ENCODE results near the gene CKAP5.

The CKAP5 gene

GRCh38 chr11:46865340-46865739, 19.3 kb upstream of the CKAP5 start:
- H3K27ac ChIP-seq (ENCODE audit: low read depth, low read length), result no peak overlapping the region

GRCh38 chr11:46860218-46860617, 14.1 kb upstream of the CKAP5 start:
- H3K27me3 ChIP-seq (ENCODE audit: low read length), result no peaks in the 10 kb centered on the region

More at GRCh38 chr11:46865340-46865739, 19.3 kb upstream of the CKAP5 start:
- Histone ChIP-seq H3K4me3 (ENCODE audit: insufficient read depth, low read length, poor library complexity, severe bottlenecking) (no peak overlapping the region), H3K4me2 (ENCODE audit: low read depth, low read length, poor library complexity, severe bottlenecking) (no peak overlapping the region), H3K9ac (ENCODE audit: low read length) (no peak overlapping the region), H3K27me3 (ENCODE audit: low read length) (no peaks in the 10 kb centered on the region), H3F3A (ENCODE audit: insufficient read depth) (no peaks in the 10 kb centered on the region), H4K20me1 (ENCODE audit: low read depth, low read length) (no peaks in the 10 kb centered on the region), H2AFZ (ENCODE audit: low read depth, low read length, severe bottlenecking) (no peak overlapping the region), H3K36me3 (ENCODE audit: low read length) (no peaks in the 10 kb centered on the region), H3K79me2 (ENCODE audit: insufficient read depth, low read length) (no peaks in the 10 kb centered on the region), H3K9me2 (replicated peaks; ENCODE audit: insufficient read depth, low read length) (no peaks in the 10 kb centered on the region), H3K9me3 (ENCODE audit: insufficient read depth, low read length) (no peaks in the 10 kb centered on the region)
- TF ChIP-seq, protein P1, sequence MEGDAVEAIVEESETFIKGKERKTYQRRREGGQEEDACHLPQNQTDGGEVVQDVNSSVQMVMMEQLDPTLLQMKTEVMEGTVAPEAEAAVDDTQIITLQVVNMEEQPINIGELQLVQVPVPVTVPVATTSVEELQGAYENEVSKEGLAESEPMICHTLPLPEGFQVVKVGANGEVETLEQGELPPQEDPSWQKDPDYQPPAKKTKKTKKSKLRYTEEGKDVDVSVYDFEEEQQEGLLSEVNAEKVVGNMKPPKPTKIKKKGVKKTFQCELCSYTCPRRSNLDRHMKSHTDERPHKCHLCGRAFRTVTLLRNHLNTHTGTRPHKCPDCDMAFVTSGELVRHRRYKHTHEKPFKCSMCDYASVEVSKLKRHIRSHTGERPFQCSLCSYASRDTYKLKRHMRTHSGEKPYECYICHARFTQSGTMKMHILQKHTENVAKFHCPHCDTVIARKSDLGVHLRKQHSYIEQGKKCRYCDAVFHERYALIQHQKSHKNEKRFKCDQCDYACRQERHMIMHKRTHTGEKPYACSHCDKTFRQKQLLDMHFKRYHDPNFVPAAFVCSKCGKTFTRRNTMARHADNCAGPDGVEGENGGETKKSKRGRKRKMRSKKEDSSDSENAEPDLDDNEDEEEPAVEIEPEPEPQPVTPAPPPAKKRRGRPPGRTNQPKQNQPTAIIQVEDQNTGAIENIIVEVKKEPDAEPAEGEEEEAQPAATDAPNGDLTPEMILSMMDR (IDR thresholded peaks at IDR 0.05; ENCODE audit: insufficient read depth, low read length, poor library complexity, severe bottlenecking), result no peak
- no peak for TF ChIP-seq EZH2phosphoT487 (conservative IDR thresholded peaks at IDR 0.05; ENCODE audit: low read length)

DNA sequence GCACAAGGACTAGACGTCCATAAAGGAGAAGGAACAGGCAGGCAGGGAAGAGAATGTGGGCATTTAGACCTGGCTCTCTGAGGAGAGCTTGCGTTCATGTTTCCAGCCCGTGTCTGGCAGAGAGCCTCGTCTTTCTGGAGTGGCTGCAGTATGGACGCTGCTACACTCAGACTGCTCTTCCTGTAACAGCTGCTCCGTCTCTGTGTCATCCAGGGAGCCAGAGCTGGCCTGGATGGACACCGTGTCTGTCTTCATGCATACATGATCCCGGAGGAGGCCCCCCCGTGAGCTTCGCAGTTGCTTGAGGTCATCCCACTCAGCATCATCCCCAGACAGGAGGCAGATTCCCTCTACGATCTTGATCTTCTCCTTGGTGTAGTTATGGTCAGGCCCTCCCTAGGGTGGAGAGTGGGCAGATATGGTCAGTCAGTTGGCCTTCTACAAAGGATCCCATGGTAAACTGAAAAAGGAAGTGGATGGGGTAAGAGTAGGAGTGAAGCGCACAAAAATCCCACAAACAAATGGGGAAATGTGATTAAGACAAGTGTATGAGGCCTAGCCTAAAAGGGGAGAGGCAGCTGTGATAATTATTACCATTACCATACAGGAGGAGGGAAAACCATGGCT, 13.0 kb upstream of the CKAP5 start:
- Histone ChIP-seq H3K9me2 (replicated peaks; ENCODE audit: insufficient read depth, low read length) (no peaks in the 10 kb centered on the region), H3K4me2 (ENCODE audit: low read depth, low read length, poor library complexity, severe bottlenecking) (no peak overlapping the region), H3K9ac (ENCODE audit: low read length) (no peak overlapping the region), H3K27me3 (ENCODE audit: low read length) (no peaks in the 10 kb centered on the region), H4K20me1 (ENCODE audit: low read depth, low read length) (no peaks in the 10 kb centered on the region), H2AFZ (ENCODE audit: low read depth, low read length, severe bottlenecking) (no peak overlapping the region), H3K9me3 (ENCODE audit: insufficient read depth, low read length) (no peaks in the 10 kb centered on the region), H3K4me3 (ENCODE audit: insufficient read depth, low read length, poor library complexity, severe bottlenecking) (no peak overlapping the region), H3K27ac (ENCODE audit: low read depth, low read length) (no peak overlapping the region), H3K79me2 (ENCODE audit: insufficient read depth, low read length) (no peaks in the 10 kb centered on the region), H3K36me3 (ENCODE audit: low read length) (no peaks in the 10 kb centered on the region), H3F3A (ENCODE audit: insufficient read depth) (no peaks in the 10 kb centered on the region)
- TF ChIP-seq, protein P1 (IDR thresholded peaks at IDR 0.05; ENCODE audit: insufficient read depth, low read length, poor library complexity, severe bottlenecking), result no peak
- TF ChIP-seq EZH2phosphoT487 (conservative IDR thresholded peaks at IDR 0.05; ENCODE audit: low read length), result no peak

More at GRCh38 chr11:46860218-46860617, 14.1 kb upstream of the CKAP5 start:
- no peak overlapping the region for H3K9ac ChIP-seq (ENCODE audit: low read length)
- no peaks in the 10 kb centered on the region for H3K9me3 ChIP-seq (ENCODE audit: insufficient read depth, low read length)
- TF ChIP-seq, protein P1 (IDR thresholded peaks at IDR 0.05; ENCODE audit: insufficient read depth, low read length, poor library complexity, severe bottlenecking), result no peak
- TF ChIP-seq EZH2phosphoT487 (conservative IDR thresholded peaks at IDR 0.05; ENCODE audit: low read length), result no peak
- H3K4me2 ChIP-seq (ENCODE audit: low read depth, low read length, poor library complexity, severe bottlenecking), result no peak overlapping the region
- no peaks in the 10 kb centered on the region for H3K9me2 ChIP-seq (replicated peaks; ENCODE audit: insufficient read depth, low read length)
- H3K79me2 ChIP-seq (ENCODE audit: insufficient read depth, low read length), result no peaks in the 10 kb centered on the region
- no peaks in the 10 kb centered on the region for H4K20me1 ChIP-seq (ENCODE audit: low read depth, low read length)
- H2AFZ ChIP-seq (ENCODE audit: low read depth, low read length, severe bottlenecking), result no peak overlapping the region
- no peaks in the 10 kb centered on the region for H3F3A ChIP-seq (ENCODE audit: insufficient read depth)
- H3K27ac ChIP-seq (ENCODE audit: low read depth, low read length), result no peak overlapping the region
- no peaks in the 10 kb centered on the region for H3K36me3 ChIP-seq (ENCODE audit: low read length)
- H3K4me3 ChIP-seq (ENCODE audit: insufficient read depth, low read length, poor library complexity, severe bottlenecking), result no peak overlapping the region

Data from SU-DHL-6 (cell line).